A673 (cell line): ENCODE data around the gene TCEA2. TPM values are rescaled to one million over a fixed set of nuclear protein-coding genes. Genes with fewer than 3 reads are reported as not detected.

Experiments
- BruUV-seq: library from RNA; stranded (reverse); fragments of 400-500 nt; replicated peaks from 2 replicates; lab custom pipeline; 2021; lab: Mats Ljungman, UMichigan
- CTCF ChIA-PET: fragments of 300-600 bp; sonication (Branson Sonifier 250); formaldehyde crosslinking; loops from one replicate; lab custom pipeline; 2022; ENCODE audit warnings: antibody characterized with exemption; lab: Charles Lee
- POLR2A ChIA-PET: fragments of 300-600 bp; sonication (Branson Sonifier 250); formaldehyde crosslinking; loops from one replicate; lab custom pipeline; 2022; ENCODE audit warnings: antibody characterized with exemption; ENCODE audit not compliant: low non-redundant PET; lab: Charles Lee
- DNase-seq: peaks from one replicate; pipeline ENCODE4 v3.0.0-alpha.2; 2015; ENCODE audit warnings: low spot score
- H3K27ac ChIP-seq: fragments of 200-600 bp; sonication (generic); 2 replicates; pipeline ENCODE4 v1.5.1; 2016; ENCODE audit warnings: mixed run types, low read depth, mild to moderate bottlenecking, mixed read lengths, antibody characterized with exemption, low read length; ENCODE audit not compliant: poor library complexity, severe bottlenecking
- H3K27me3 ChIP-seq: fragments of 200-600 bp; sonication (generic); replicated peaks from 2 replicates; pipeline ENCODE4 v1.6.1; 2017; ENCODE audit warnings: mixed run types, low read depth, mild to moderate bottlenecking, mixed read lengths, antibody characterized with exemption, low read length; ENCODE audit not compliant: insufficient read depth, poor library complexity
- H3K36me3 ChIP-seq: fragments of 200-600 bp; sonication (generic); 2 replicates; pipeline ENCODE4 v1.6.1; 2016; ENCODE audit warnings: mixed run types, mild to moderate bottlenecking, mixed read lengths, antibody characterized with exemption, low read length; ENCODE audit not compliant: insufficient read depth, poor library complexity, severe bottlenecking
- H3K4me1 ChIP-seq: fragments of 200-600 bp; sonication (generic); 2 replicates; pipeline ENCODE4 v1.6.1; 2017; ENCODE audit warnings: mixed run types, mild to moderate bottlenecking, mixed read lengths, antibody characterized with exemption, low read length; ENCODE audit not compliant: insufficient read depth, poor library complexity, severe bottlenecking
- H3K4me3 ChIP-seq: fragments of 200-600 bp; sonication (generic); 2 replicates; pipeline ENCODE4 v1.5.1; 2016; ENCODE audit warnings: low read depth, mixed run types, mild to moderate bottlenecking, mixed read lengths, low read length; ENCODE audit not compliant: poor library complexity, severe bottlenecking
- H3K9me3 ChIP-seq: fragments of 200-600 bp; sonication (generic); 2 replicates; pipeline ENCODE4 v1.6.1; 2016; ENCODE audit warnings: mixed run types, low read depth, mild to moderate bottlenecking, mixed read lengths, antibody characterized with exemption, low read length; ENCODE audit not compliant: poor library complexity, severe bottlenecking
- CTCF ChIP-seq: fragments of 300-800, 200-600 bp; sonication (generic); conservative IDR thresholded peaks from 2 replicates; pipeline ENCODE4 v1.5.1; 2017; ENCODE audit warnings: low read depth, mild to moderate bottlenecking, antibody characterized with exemption, low read length, moderate library complexity, mixed read lengths
- EZH2 ChIP-seq: fragments of 200-600 bp; sonication (generic); IDR thresholded peaks from 2 replicates; pipeline ENCODE4 v1.6.1; 2017; ENCODE audit warnings: borderline replicate concordance, low read depth, mild to moderate bottlenecking, mixed read lengths, antibody characterized with exemption, low read length; ENCODE audit not compliant: poor library complexity, severe bottlenecking
- intact Hi-C: fragments of 100-400 bp; cut with micrococcal nuclease; formaldehyde crosslinking; loops from one replicate; pipeline ENCODE4 v1.10.0; 2022; ENCODE audit not compliant: unreplicated experiment
- total RNA-seq: library from RNA; stranded (reverse); gene quantifications from 2 replicates; pipeline ENCODE4 v1.2.3, GENCODE V29; 2021

TCEA2 gene
- total RNA-seq, 1 experiment from 2014 or later = 35.0 TPM

- no peak for TF ChIP-seq EZH2
- no peak for TF ChIP-seq CTCF
- intact Hi-C loops = no loop called here
- no TSS peak for BruUV-seq
- peaks cover 17% of the 10 kb centered on the region for H3K4me1 ChIP-seq
- no peak overlapping the region for H3K27ac ChIP-seq
- no peak for DNase-seq
- POLR2A ChIA-PET = no interaction called here
- H3K4me3 ChIP-seq = no peak overlapping the region
- CTCF ChIA-PET = no interaction called here
- no peaks in the 10 kb centered on the region for H3K9me3 ChIP-seq
- H3K36me3 ChIP-seq = no peaks in the 10 kb centered on the region
- no peaks in the 10 kb centered on the region for H3K27me3 ChIP-seq
Observed at GRCh38 chr20:64067005-64067632, 4.1 kb downstream of the TCEA2 start.

GRCh38 chr20:64067733-64068307, 4.8 kb downstream of the TCEA2 start:
- H3K27ac ChIP-seq = no peak overlapping the region
- peaks cover 11% of the 10 kb centered on the region for H3K4me1 ChIP-seq
- DNase-seq = no peak
- no peaks in the 10 kb centered on the region for H3K27me3 ChIP-seq
- BruUV-seq = no TSS peak
- CTCF ChIA-PET = no interaction called here
- TF ChIP-seq EZH2 = no peak
- no peak for TF ChIP-seq CTCF
- POLR2A ChIA-PET = no interaction called here
- no peaks in the 10 kb centered on the region for H3K9me3 ChIP-seq
- no peaks in the 10 kb centered on the region for H3K36me3 ChIP-seq
- H3K4me3 ChIP-seq = no peak overlapping the region
- intact Hi-C loops = no loop called here

- Histone ChIP-seq H3K9me3 (no peaks in the 10 kb centered on the region), H3K27ac (no peak overlapping the region), H3K4me3 (no peak overlapping the region), H3K36me3 (peaks cover 6% of the 10 kb centered on the region), H3K27me3 (no peaks in the 10 kb centered on the region), H3K4me1 (peaks cover 10% of the 10 kb centered on the region)
- POLR2A ChIA-PET = no interaction called here
- no peak for TF ChIP-seq CTCF
- TF ChIP-seq EZH2 = no peak
- CTCF ChIA-PET = no interaction called here
- intact Hi-C loops = no loop called here
- no TSS peak for BruUV-seq
- DNase-seq = no peak
Observed at GRCh38 chr20:64068386-64069208, 5.6 kb downstream of the TCEA2 start.
